ENCODE measurements around the gene TET2.
A peak's percentile ranks its signal among the peaks of the same experiment; 100 is the strongest.

TET2 gene

GRCh38 chr4:105147016-105147552 is 408 bp downstream of the TET2 start:
- no peaks in the 10 kb centered on the region for H3K4me1 ChIP-seq
- DNase-seq = no peak
- H3K27me3 ChIP-seq = no peaks in the 10 kb centered on the region

GRCh38 chr4:105147553-105148161 is 981 bp downstream of the TET2 start:
- TF ChIP-seq CTCF (IDR thresholded peaks at IDR 0.05; ENCODE audit: low read depth, low read length) = no peak
- peak; percentile 45 for DNase-seq
- Histone ChIP-seq H3K4me3 (ENCODE audit: low read depth, low read length) (peak overlapping the region; percentile 99), H3K27me3 (no peaks in the 10 kb centered on the region), H3K36me3 (no peaks in the 10 kb centered on the region), H3K9me3 (no peaks in the 10 kb centered on the region), H3K4me1 (no peaks in the 10 kb centered on the region)

More at GRCh38 chr4:105147016-105147552, 408 bp downstream of the TET2 start:
- no peak for TF ChIP-seq CTCF (IDR thresholded peaks at IDR 0.05; ENCODE audit: low read depth, low read length)
- no peaks in the 10 kb centered on the region for H3K9me3 ChIP-seq
- H3K36me3 ChIP-seq = no peaks in the 10 kb centered on the region
- peak overlapping the region; percentile 99 for H3K4me3 ChIP-seq (ENCODE audit: low read depth, low read length)

- Histone ChIP-seq H3K4me3 (ENCODE audit: low read depth, low read length) (peak overlapping the region; percentile 99), H3K36me3 (no peaks in the 10 kb centered on the region), H3K27me3 (no peaks in the 10 kb centered on the region), H3K9me3 (no peaks in the 10 kb centered on the region), H3K4me1 (no peaks in the 10 kb centered on the region)
- no peak for DNase-seq
- no peak for TF ChIP-seq CTCF (IDR thresholded peaks at IDR 0.05; ENCODE audit: low read depth, low read length)
Observed at GRCh38 chr4:105148356-105148755, 1.7 kb downstream of the TET2 start.

GRCh38 chr4:105148776-105149175 is 2.1 kb downstream of the TET2 start:
- no peak for TF ChIP-seq CTCF (IDR thresholded peaks at IDR 0.05; ENCODE audit: low read depth, low read length)
- H3K4me1 ChIP-seq = no peaks in the 10 kb centered on the region
- no peaks in the 10 kb centered on the region for H3K27me3 ChIP-seq
- DNase-seq = no peak
- H3K4me3 ChIP-seq (ENCODE audit: low read depth, low read length) = peak overlapping the region; percentile 99
- no peaks in the 10 kb centered on the region for H3K9me3 ChIP-seq
- H3K36me3 ChIP-seq = no peaks in the 10 kb centered on the region

GRCh38 chr4:105149771-105150170 is 3.1 kb downstream of the TET2 start:
- no peaks in the 10 kb centered on the region for H3K4me1 ChIP-seq
- no peak for TF ChIP-seq CTCF (IDR thresholded peaks at IDR 0.05; ENCODE audit: low read depth, low read length)
- no peak for DNase-seq
- no peaks in the 10 kb centered on the region for H3K27me3 ChIP-seq
- H3K9me3 ChIP-seq = no peaks in the 10 kb centered on the region
- no peak overlapping the region for H3K4me3 ChIP-seq (ENCODE audit: low read depth, low read length)
- H3K36me3 ChIP-seq = no peaks in the 10 kb centered on the region

- Histone ChIP-seq H3K9me3 (no peaks in the 10 kb centered on the region), H3K36me3 (no peaks in the 10 kb centered on the region), H3K27me3 (no peaks in the 10 kb centered on the region), H3K4me3 (ENCODE audit: low read depth, low read length) (no peak overlapping the region), H3K4me1 (no peaks in the 10 kb centered on the region)
- DNase-seq = no peak
- no peak for TF ChIP-seq CTCF (IDR thresholded peaks at IDR 0.05; ENCODE audit: low read depth, low read length)
Observed at GRCh38 chr4:105150503-105150902, 3.8 kb downstream of the TET2 start.
